Measurements from ENCODE around the gene ST7.

GRCh38 chr7:116948934-116949333 is 4.4 kb upstream of the ST7 start:
- TF ChIP-seq CTCF (conservative IDR thresholded peaks at IDR 0.05; ENCODE audit: low read depth in 2 of 2) (no peak), EZH2 (IDR thresholded peaks at IDR 0.05; ENCODE audit: low read depth, unreplicated experiment) (no peak)
- TF ChIP-seq, protein P1, sequence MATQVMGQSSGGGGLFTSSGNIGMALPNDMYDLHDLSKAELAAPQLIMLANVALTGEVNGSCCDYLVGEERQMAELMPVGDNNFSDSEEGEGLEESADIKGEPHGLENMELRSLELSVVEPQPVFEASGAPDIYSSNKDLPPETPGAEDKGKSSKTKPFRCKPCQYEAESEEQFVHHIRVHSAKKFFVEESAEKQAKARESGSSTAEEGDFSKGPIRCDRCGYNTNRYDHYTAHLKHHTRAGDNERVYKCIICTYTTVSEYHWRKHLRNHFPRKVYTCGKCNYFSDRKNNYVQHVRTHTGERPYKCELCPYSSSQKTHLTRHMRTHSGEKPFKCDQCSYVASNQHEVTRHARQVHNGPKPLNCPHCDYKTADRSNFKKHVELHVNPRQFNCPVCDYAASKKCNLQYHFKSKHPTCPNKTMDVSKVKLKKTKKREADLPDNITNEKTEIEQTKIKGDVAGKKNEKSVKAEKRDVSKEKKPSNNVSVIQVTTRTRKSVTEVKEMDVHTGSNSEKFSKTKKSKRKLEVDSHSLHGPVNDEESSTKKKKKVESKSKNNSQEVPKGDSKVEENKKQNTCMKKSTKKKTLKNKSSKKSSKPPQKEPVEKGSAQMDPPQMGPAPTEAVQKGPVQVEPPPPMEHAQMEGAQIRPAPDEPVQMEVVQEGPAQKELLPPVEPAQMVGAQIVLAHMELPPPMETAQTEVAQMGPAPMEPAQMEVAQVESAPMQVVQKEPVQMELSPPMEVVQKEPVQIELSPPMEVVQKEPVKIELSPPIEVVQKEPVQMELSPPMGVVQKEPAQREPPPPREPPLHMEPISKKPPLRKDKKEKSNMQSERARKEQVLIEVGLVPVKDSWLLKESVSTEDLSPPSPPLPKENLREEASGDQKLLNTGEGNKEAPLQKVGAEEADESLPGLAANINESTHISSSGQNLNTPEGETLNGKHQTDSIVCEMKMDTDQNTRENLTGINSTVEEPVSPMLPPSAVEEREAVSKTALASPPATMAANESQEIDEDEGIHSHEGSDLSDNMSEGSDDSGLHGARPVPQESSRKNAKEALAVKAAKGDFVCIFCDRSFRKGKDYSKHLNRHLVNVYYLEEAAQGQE (IDR thresholded peaks at IDR 0.05; ENCODE audit: unreplicated experiment): no peak
